Neural cell (in vitro differentiated cells): ENCODE data around the gene PLXNB1. TPM values are rescaled to one million over a fixed set of nuclear protein-coding genes. Genes with fewer than 3 reads are reported as not detected.

ENCODE experiments used
- H2AFZ ChIP-seq: fragments of 200-600, 300-800 bp; sonication (generic), shearing (Covaris generic); 2 replicates; pipeline ENCODE4 v1.6.0; 2014; ENCODE audit warnings: low read depth, mild to moderate bottlenecking, antibody characterized with exemption, low read length, moderate library complexity
- H3F3A ChIP-seq: fragments of 200-600 bp; shearing (Covaris generic); 2 replicates; pipeline ENCODE4 v1.6.1; 2016; ENCODE audit warnings: mild to moderate bottlenecking, moderate library complexity, mixed read lengths, antibody characterized with exemption, low read length; ENCODE audit not compliant: insufficient read depth, poor library complexity, severe bottlenecking
- H3K27ac ChIP-seq: fragments of 200-600, 300-800 bp; sonication (generic), shearing (Covaris generic); 2 replicates; pipeline ENCODE4 v1.5.1; 2014; ENCODE audit warnings: mild to moderate bottlenecking, low read length, moderate library complexity
- H3K27me3 ChIP-seq: fragments of 300-800, 200-600 bp; sonication (generic), shearing (Covaris generic); 2 replicates; pipeline ENCODE4 v1.6.0; 2014; ENCODE audit warnings: mild to moderate bottlenecking, low read depth, low read length, moderate library complexity; ENCODE audit not compliant: insufficient read depth
- H3K36me3 ChIP-seq: fragments of 300-800, 200-600 bp; sonication (generic), shearing (Covaris generic); 2 replicates; pipeline ENCODE4 v1.5.1; 2014; ENCODE audit warnings: mild to moderate bottlenecking, antibody characterized with exemption, low read length, moderate library complexity; ENCODE audit not compliant: insufficient read depth
- H3K4me2 ChIP-seq: fragments of 300-800, 200-600 bp; sonication (generic), shearing (Covaris generic); 2 replicates; pipeline ENCODE4 v1.6.0; 2014; ENCODE audit warnings: mild to moderate bottlenecking, low read length
- H3K4me3 ChIP-seq: fragments of 300-800, 200-600 bp; sonication (generic), shearing (Covaris generic); 2 replicates; pipeline ENCODE4 v1.5.1; 2014; ENCODE audit warnings: mild to moderate bottlenecking, low read length, moderate library complexity
- H3K79me2 ChIP-seq: fragments of 200-600 bp; shearing (Covaris generic); replicated peaks from 2 replicates; pipeline ENCODE4 v1.6.0; 2014; ENCODE audit warnings: mild to moderate bottlenecking, low read length, moderate library complexity; ENCODE audit not compliant: insufficient read depth
- H3K9ac ChIP-seq: fragments of 300-800, 200-600 bp; sonication (generic), shearing (Covaris generic); 2 replicates; pipeline ENCODE4 v1.6.1; 2016; ENCODE audit warnings: mild to moderate bottlenecking, low read length, mixed read lengths
- H3K9me2 ChIP-seq: fragments of 200-600 bp; shearing (Covaris generic); 2 replicates; pipeline ENCODE4 v1.6.1; 2016; ENCODE audit warnings: mild to moderate bottlenecking, low read length, mixed read lengths; ENCODE audit not compliant: insufficient read depth
- H3K9me3 ChIP-seq: fragments of 200-600, 300-800 bp; sonication (generic), shearing (Covaris generic); 2 replicates; pipeline ENCODE4 v1.6.1; 2016; ENCODE audit warnings: mild to moderate bottlenecking, mixed run types, low read length, moderate library complexity, mixed read lengths
- H4K20me1 ChIP-seq: fragments of 200-600 bp; shearing (Covaris generic); 2 replicates; pipeline ENCODE4 v1.6.1; 2016; ENCODE audit warnings: mild to moderate bottlenecking, mixed run types; ENCODE audit not compliant: insufficient read depth
- EP300 ChIP-seq: fragments of 450-650 bp; conservative IDR thresholded peaks from 2 replicates; pipeline ENCODE4 v1.6.1; 2014; ENCODE audit warnings: antibody characterized with exemption, mild to moderate bottlenecking, moderate library complexity; ENCODE audit not compliant: poor library complexity, severe bottlenecking
- EZH2 ChIP-seq: fragments of 200-600, 300-800 bp; shearing (Covaris generic), sonication (generic); IDR thresholded peaks from 2 replicates; pipeline ENCODE4 v1.6.1; 2014; ENCODE audit warnings: antibody characterized with exemption, low read length, borderline replicate concordance, mild to moderate bottlenecking; ENCODE audit not compliant: insufficient read depth, poor library complexity, severe bottlenecking
- MXI1 ChIP-seq: fragments of 450-650 bp; conservative IDR thresholded peaks from 2 replicates; pipeline ENCODE4 v1.6.1; 2014; ENCODE audit warnings: antibody characterized with exemption, mild to moderate bottlenecking; ENCODE audit not compliant: poor library complexity, severe bottlenecking
- POLR2AphosphoS5 ChIP-seq: IDR thresholded peaks from 2 replicates; pipeline ENCODE4 v1.6.1; 2012
- RAD21 ChIP-seq: fragments of 450-650 bp; conservative IDR thresholded peaks from 2 replicates; pipeline ENCODE4 v1.6.1; 2014; ENCODE audit warnings: antibody characterized with exemption, mild to moderate bottlenecking, moderate library complexity
- SMC3 ChIP-seq: fragments of 450-650 bp; conservative IDR thresholded peaks from 2 replicates; pipeline ENCODE4 v1.6.1; 2014; ENCODE audit warnings: antibody characterized with exemption, mild to moderate bottlenecking, moderate library complexity; ENCODE audit not compliant: poor library complexity
- TAF1 ChIP-seq: IDR thresholded peaks from 2 replicates; pipeline ENCODE4 v1.6.1; 2012; ENCODE audit warnings: low read depth
- polyA plus RNA-seq: library from polyadenylated mRNA; depleted of rRNA; stranded (reverse); fragments of >200 nt; gene quantifications from 2 replicates; pipeline ENCODE4 v1.2.3, GENCODE V29; 2014
- TF ChIP-seq, protein P1 (sequence below): fragments of 450-650 bp; IDR thresholded peaks from 2 replicates; pipeline ENCODE4 v1.5.1; 2014; ENCODE audit warnings: antibody characterized with exemption, mild to moderate bottlenecking, moderate library complexity; ENCODE audit not compliant: poor library complexity, severe bottlenecking
- TF ChIP-seq, protein P2 (sequence below): IDR thresholded peaks from 2 replicates; pipeline ENCODE4 v1.6.1; 2012; ENCODE audit warnings: borderline replicate concordance

The PLXNB1 gene
- polyA plus RNA-seq, 1 donor from 2014 or later = 134 TPM

GRCh38 chr3:48437812-48438211 is 7.9 kb upstream of the PLXNB1 start:
- no peak for TF ChIP-seq EZH2
- TF ChIP-seq POLR2AphosphoS5 = no peak
- H3K4me2 ChIP-seq = no peak overlapping the region
- H2AFZ ChIP-seq = no peak overlapping the region
- no peaks in the 10 kb centered on the region for H3K36me3 ChIP-seq
- no peaks in the 10 kb centered on the region for H4K20me1 ChIP-seq
- H3K79me2 ChIP-seq = peaks cover 22% of the 10 kb centered on the region
- no peak overlapping the region for H3K27ac ChIP-seq
- H3K27me3 ChIP-seq = no peaks in the 10 kb centered on the region
- H3K9ac ChIP-seq = no peak overlapping the region
- H3K9me2 ChIP-seq = no peaks in the 10 kb centered on the region
- H3K4me3 ChIP-seq = no peak overlapping the region
- H3F3A ChIP-seq = no peaks in the 10 kb centered on the region
- no peaks in the 10 kb centered on the region for H3K9me3 ChIP-seq

DNA sequence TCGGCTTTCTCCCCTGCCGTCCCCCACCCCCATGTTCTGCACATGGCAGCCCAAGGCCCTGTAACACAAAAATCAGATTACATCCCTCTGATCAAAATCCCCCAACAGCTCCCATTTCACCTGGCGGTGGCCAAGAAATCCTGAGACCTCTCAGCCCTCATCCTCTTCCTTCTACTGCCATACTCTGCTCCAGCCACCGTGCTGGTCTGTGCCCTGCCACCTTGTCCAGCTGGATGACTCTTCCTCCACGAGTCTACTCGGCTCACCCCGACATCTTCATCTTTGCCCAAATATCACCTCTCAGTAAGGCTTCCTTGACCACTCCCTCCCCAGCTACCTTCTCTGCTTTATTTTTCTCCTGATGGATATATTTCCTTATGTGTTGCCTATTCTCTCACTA is 7.0 kb upstream of the PLXNB1 start:
- H3K9me2 ChIP-seq = no peaks in the 10 kb centered on the region
- no peak overlapping the region for H2AFZ ChIP-seq
- no peaks in the 10 kb centered on the region for H3F3A ChIP-seq
- H3K79me2 ChIP-seq = peaks cover 19% of the 10 kb centered on the region
- H3K27ac ChIP-seq = no peak overlapping the region
- no peaks in the 10 kb centered on the region for H4K20me1 ChIP-seq
- no peaks in the 10 kb centered on the region for H3K9me3 ChIP-seq
- no peaks in the 10 kb centered on the region for H3K27me3 ChIP-seq
- H3K4me3 ChIP-seq = no peak overlapping the region
- H3K36me3 ChIP-seq = no peaks in the 10 kb centered on the region
- H3K4me2 ChIP-seq = no peak overlapping the region
- TF ChIP-seq EZH2 (no peak), SMC3 (no peak)
- peak overlapping the region; percentile 27 for H3K9ac ChIP-seq

- no peaks in the 10 kb centered on the region for H3K36me3 ChIP-seq
- H3F3A ChIP-seq = no peaks in the 10 kb centered on the region
- no peak overlapping the region for H2AFZ ChIP-seq
- no peaks in the 10 kb centered on the region for H3K27me3 ChIP-seq
- no peaks in the 10 kb centered on the region for H4K20me1 ChIP-seq
- no peak for TF ChIP-seq SMC3
- TF ChIP-seq, protein P1, sequence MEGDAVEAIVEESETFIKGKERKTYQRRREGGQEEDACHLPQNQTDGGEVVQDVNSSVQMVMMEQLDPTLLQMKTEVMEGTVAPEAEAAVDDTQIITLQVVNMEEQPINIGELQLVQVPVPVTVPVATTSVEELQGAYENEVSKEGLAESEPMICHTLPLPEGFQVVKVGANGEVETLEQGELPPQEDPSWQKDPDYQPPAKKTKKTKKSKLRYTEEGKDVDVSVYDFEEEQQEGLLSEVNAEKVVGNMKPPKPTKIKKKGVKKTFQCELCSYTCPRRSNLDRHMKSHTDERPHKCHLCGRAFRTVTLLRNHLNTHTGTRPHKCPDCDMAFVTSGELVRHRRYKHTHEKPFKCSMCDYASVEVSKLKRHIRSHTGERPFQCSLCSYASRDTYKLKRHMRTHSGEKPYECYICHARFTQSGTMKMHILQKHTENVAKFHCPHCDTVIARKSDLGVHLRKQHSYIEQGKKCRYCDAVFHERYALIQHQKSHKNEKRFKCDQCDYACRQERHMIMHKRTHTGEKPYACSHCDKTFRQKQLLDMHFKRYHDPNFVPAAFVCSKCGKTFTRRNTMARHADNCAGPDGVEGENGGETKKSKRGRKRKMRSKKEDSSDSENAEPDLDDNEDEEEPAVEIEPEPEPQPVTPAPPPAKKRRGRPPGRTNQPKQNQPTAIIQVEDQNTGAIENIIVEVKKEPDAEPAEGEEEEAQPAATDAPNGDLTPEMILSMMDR = no peak
- TF ChIP-seq, protein P2, sequence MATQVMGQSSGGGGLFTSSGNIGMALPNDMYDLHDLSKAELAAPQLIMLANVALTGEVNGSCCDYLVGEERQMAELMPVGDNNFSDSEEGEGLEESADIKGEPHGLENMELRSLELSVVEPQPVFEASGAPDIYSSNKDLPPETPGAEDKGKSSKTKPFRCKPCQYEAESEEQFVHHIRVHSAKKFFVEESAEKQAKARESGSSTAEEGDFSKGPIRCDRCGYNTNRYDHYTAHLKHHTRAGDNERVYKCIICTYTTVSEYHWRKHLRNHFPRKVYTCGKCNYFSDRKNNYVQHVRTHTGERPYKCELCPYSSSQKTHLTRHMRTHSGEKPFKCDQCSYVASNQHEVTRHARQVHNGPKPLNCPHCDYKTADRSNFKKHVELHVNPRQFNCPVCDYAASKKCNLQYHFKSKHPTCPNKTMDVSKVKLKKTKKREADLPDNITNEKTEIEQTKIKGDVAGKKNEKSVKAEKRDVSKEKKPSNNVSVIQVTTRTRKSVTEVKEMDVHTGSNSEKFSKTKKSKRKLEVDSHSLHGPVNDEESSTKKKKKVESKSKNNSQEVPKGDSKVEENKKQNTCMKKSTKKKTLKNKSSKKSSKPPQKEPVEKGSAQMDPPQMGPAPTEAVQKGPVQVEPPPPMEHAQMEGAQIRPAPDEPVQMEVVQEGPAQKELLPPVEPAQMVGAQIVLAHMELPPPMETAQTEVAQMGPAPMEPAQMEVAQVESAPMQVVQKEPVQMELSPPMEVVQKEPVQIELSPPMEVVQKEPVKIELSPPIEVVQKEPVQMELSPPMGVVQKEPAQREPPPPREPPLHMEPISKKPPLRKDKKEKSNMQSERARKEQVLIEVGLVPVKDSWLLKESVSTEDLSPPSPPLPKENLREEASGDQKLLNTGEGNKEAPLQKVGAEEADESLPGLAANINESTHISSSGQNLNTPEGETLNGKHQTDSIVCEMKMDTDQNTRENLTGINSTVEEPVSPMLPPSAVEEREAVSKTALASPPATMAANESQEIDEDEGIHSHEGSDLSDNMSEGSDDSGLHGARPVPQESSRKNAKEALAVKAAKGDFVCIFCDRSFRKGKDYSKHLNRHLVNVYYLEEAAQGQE = no peak
- TF ChIP-seq MXI1 = no peak
- no peak for TF ChIP-seq RAD21
- TF ChIP-seq EZH2 = no peak
- no peak for TF ChIP-seq EP300
- TF ChIP-seq TAF1 = no peak
- no peak for TF ChIP-seq POLR2AphosphoS5
- no peak overlapping the region for H3K27ac ChIP-seq
- H3K4me2 ChIP-seq = no peak overlapping the region
- peaks cover 14% of the 10 kb centered on the region for H3K79me2 ChIP-seq
- H3K4me3 ChIP-seq = no peak overlapping the region
- H3K9ac ChIP-seq = peak overlapping the region; percentile 27
- H3K9me3 ChIP-seq = no peaks in the 10 kb centered on the region
- no peaks in the 10 kb centered on the region for H3K9me2 ChIP-seq
These were observed 6.5 kb upstream of the PLXNB1 start for GRCh38 chr3:48436477-48436787.
